Panc1 (cell line): ENCODE results near the gene PADI2.

Experiments
- CTCF ChIP-seq: fragments of 450-650 bp; IDR thresholded peaks from 2 replicates; pipeline ENCODE4 v1.5.1; 2017; ENCODE audit warnings: mild to moderate bottlenecking
- REST ChIP-seq, 2 experiments: IDR thresholded peaks; 2 replicates each; pipeline ENCODE4 v1.6.1; 2011 to 2012; ENCODE audit warnings: low read depth in 2 of 2, control low read depth in 1 of 2, low read length in 1 of 2, mild to moderate bottlenecking in 1 of 2, moderate library complexity in 1 of 2; ENCODE audit not compliant: insufficient read depth in 1 of 2

- no peak for TF ChIP-seq CTCF
- no peak for TF ChIP-seq REST (IDR thresholded peaks at IDR 0.05; ENCODE audit: insufficient read depth in 1 of 2, low read depth in 2 of 2, low read length in 1 of 2)
Observed at GRCh38 chr1:17156108-17156507, 36.9 kb upstream of the PADI2 start.
